ENCODE results near the gene ARFGEF2. TPM values are rescaled to one million over a fixed set of nuclear protein-coding genes. Genes with fewer than 3 reads are reported as not detected.
"Not testable (repeated sequence)": the region's sequence is repeated elsewhere in the genome, so short reads cannot be mapped to it uniquely, and the experiment has no call there.

The ARFGEF2 gene
- total RNA-seq, 4 donors from 2014 or later = 33.6 to 45.2 (median 39.3) TPM

GRCh38 chr20:48932375-48932941, 10.9 kb downstream of the ARFGEF2 start:
- Histone ChIP-seq H3K27ac (replicated peaks in 1 of 4) (no peak overlapping the region), H3K9me3 (no peaks in the 10 kb centered on the region), H3K4me3 (no peak overlapping the region), H3K4me1 (peaks cover 55 to 68% (median 62%) of the 10 kb centered on the region in 4 donors), H3K27me3 (no peaks in the 10 kb centered on the region), H3K36me3 (peaks cover 0 to 3% (median 0%) of the 10 kb centered on the region in 4 donors)
- TF ChIP-seq CTCF (IDR thresholded peaks at IDR 0.05) (no peak), POLR2A (IDR thresholded peaks at IDR 0.05; ENCODE audit: low read depth) (no peak), EP300 (IDR thresholded peaks at IDR 0.05) (no peak), POLR2AphosphoS5 (IDR thresholded peaks at IDR 0.05) (no peak)
- no peak for DNase-seq (ENCODE audit: extremely low spot score)
- intact Hi-C loops (cut with DNase I) = no loop called here
- 92% methylated on average over 8 of the region's 8 CpGs for WGBS

GRCh38 chr20:48933017-48933766, 11.7 kb downstream of the ARFGEF2 start:
- no peaks in the 10 kb centered on the region for H3K27me3 ChIP-seq
- H3K4me1 ChIP-seq = peaks cover 58 to 69% (median 62%) of the 10 kb centered on the region in 4 donors
- no peak overlapping the region for H3K4me3 ChIP-seq
- 91% methylated on average over 15 of the region's 15 CpGs for WGBS
- no peak for TF ChIP-seq EP300 (IDR thresholded peaks at IDR 0.05)
- no peak for TF ChIP-seq POLR2AphosphoS5 (IDR thresholded peaks at IDR 0.05)
- TF ChIP-seq CTCF (IDR thresholded peaks at IDR 0.05) = no peak
- TF ChIP-seq POLR2A (IDR thresholded peaks at IDR 0.05; ENCODE audit: low read depth) = no peak
- H3K27ac ChIP-seq (replicated peaks in 1 of 4) = no peak overlapping the region
- H3K9me3 ChIP-seq = no peaks in the 10 kb centered on the region
- no peak for DNase-seq (ENCODE audit: extremely low spot score)
- H3K36me3 ChIP-seq = peaks cover 0 to 3% (median 0%) of the 10 kb centered on the region in 4 donors
- intact Hi-C loops (cut with DNase I) = no loop called here

- H3K9me3 ChIP-seq; H3K27me3 ChIP-seq; H3K27ac ChIP-seq (replicated peaks in 1 of 4); H3K4me3 ChIP-seq; DNase-seq (ENCODE audit: extremely low spot score); H3K36me3 ChIP-seq; intact Hi-C loops (cut with DNase I): not testable (repeated sequence)
- peaks cover 48 to 59% (median 56%) of the 10 kb centered on the region in 4 donors for H3K4me1 ChIP-seq
- WGBS = 99% methylated on average over 5 of the region's 5 CpGs
Measured at GRCh38 chr20:48934273-48934877, 12.9 kb downstream of the ARFGEF2 start.

- H3K4me3 ChIP-seq; H3K27me3 ChIP-seq; intact Hi-C loops (cut with DNase I); DNase-seq (ENCODE audit: extremely low spot score); H3K27ac ChIP-seq (replicated peaks in 1 of 4); H3K36me3 ChIP-seq; H3K9me3 ChIP-seq: not testable (repeated sequence)
- WGBS = 90% methylated on average over 7 of the region's 7 CpGs
- peaks cover 42 to 54% (median 52%) of the 10 kb centered on the region in 4 donors for H3K4me1 ChIP-seq
Measured at GRCh38 chr20:48934966-48935365, 13.5 kb downstream of the ARFGEF2 start.

GRCh38 chr20:48936178-48936577, 14.7 kb downstream of the ARFGEF2 start:
- intact Hi-C loops (cut with DNase I) = not testable (repeated sequence)

GRCh38 chr20:48937674-48938073, 16.2 kb downstream of the ARFGEF2 start:
- H3K27ac ChIP-seq (replicated peaks in 1 of 4) = no peak overlapping the region
- no peaks in the 10 kb centered on the region for H3K27me3 ChIP-seq
- H3K36me3 ChIP-seq = peaks cover 0 to 20% (median 10%) of the 10 kb centered on the region in 4 donors
- H3K4me1 ChIP-seq = peaks cover 15 to 43% (median 25%) of the 10 kb centered on the region in 4 donors
- DNase-seq (ENCODE audit: extremely low spot score) = no peak
- WGBS = 74% methylated on average over 5 of the region's 5 CpGs
- TF ChIP-seq POLR2AphosphoS5 (IDR thresholded peaks at IDR 0.05) (no peak), POLR2A (IDR thresholded peaks at IDR 0.05; ENCODE audit: low read depth) (no peak), EP300 (IDR thresholded peaks at IDR 0.05) (no peak), CTCF (IDR thresholded peaks at IDR 0.05) (no peak)
- intact Hi-C loops (cut with DNase I) = no loop called here
- no peak overlapping the region for H3K4me3 ChIP-seq
- no peaks in the 10 kb centered on the region for H3K9me3 ChIP-seq

More at GRCh38 chr20:48936178-48936577, 14.7 kb downstream of the ARFGEF2 start:
- DNase-seq (ENCODE audit: extremely low spot score); H3K36me3 ChIP-seq; H3K27me3 ChIP-seq; H3K27ac ChIP-seq (replicated peaks in 1 of 4); H3K9me3 ChIP-seq; H3K4me3 ChIP-seq: not testable (repeated sequence)
- 100% methylated on average over 2 of the region's 30 CpGs for WGBS
- H3K4me1 ChIP-seq = peaks cover 30 to 49% (median 40%) of the 10 kb centered on the region in 4 donors

Data from esophagus muscularis mucosa (tissue), 4 donors.